Calu3 (cell line): ENCODE measurements around the gene PDZD4. TPM values are rescaled to one million over a fixed set of nuclear protein-coding genes. Genes with fewer than 3 reads are reported as not detected.

ENCODE experiments used
- BruUV-seq: library from RNA; stranded (reverse); fragments of 400-500 nt; replicated peaks from 2 replicates; lab custom pipeline; 2021; lab: Mats Ljungman, UMichigan
- CTCF ChIA-PET: fragments of 300-600 bp; sonication (Branson Sonifier 250); formaldehyde crosslinking; loops from one replicate; lab custom pipeline; 2022; ENCODE audit warnings: antibody characterized with exemption; lab: Charles Lee
- DNase-seq: peaks from one replicate; pipeline ENCODE4 v3.0.0; 2022
- H3K27ac Mint-ChIP-seq: one replicate; pipeline ENCODE4 v1.8.0; 2022; ENCODE audit warnings: mixed read lengths; ENCODE audit not compliant: unreplicated experiment
- H3K27me3 Mint-ChIP-seq: one replicate; pipeline ENCODE4 v1.8.0; 2022; ENCODE audit warnings: mixed read lengths; ENCODE audit not compliant: unreplicated experiment
- H3K36me3 Mint-ChIP-seq: one replicate; pipeline ENCODE4 v1.8.0; 2022; ENCODE audit warnings: mild to moderate bottlenecking, moderate library complexity, mixed read lengths; ENCODE audit not compliant: insufficient read depth, unreplicated experiment
- H3K4me1 Mint-ChIP-seq: one replicate; pipeline ENCODE4 v1.8.0; 2022; ENCODE audit warnings: mild to moderate bottlenecking, low read depth, mixed read lengths; ENCODE audit not compliant: unreplicated experiment
- H3K4me3 Mint-ChIP-seq: one replicate; pipeline ENCODE4 v1.8.0; 2022; ENCODE audit warnings: mild to moderate bottlenecking, low read depth, moderate library complexity, mixed read lengths; ENCODE audit not compliant: unreplicated experiment
- H3K9me3 Mint-ChIP-seq: one replicate; pipeline ENCODE4 v1.8.0; 2022; ENCODE audit warnings: low read depth, mixed read lengths; ENCODE audit not compliant: unreplicated experiment
- CTCF ChIP-seq: fragments of 200-600 bp; IDR thresholded peaks from one replicate; pipeline ENCODE4 v1.8.0; 2022; ENCODE audit warnings: antibody characterized with exemption; ENCODE audit not compliant: unreplicated experiment
- intact Hi-C: fragments of 100-400 bp; cut with micrococcal nuclease; formaldehyde crosslinking; loops from one replicate; pipeline ENCODE4 v1.10.0; 2022; ENCODE audit not compliant: unreplicated experiment
- total RNA-seq: library from RNA; stranded (reverse); gene quantifications from 2 replicates; pipeline ENCODE4 v1.2.3, GENCODE V29; 2022

Gene PDZD4
- total RNA-seq, 1 experiment from 2014 or later = 0.76 TPM

DNA sequence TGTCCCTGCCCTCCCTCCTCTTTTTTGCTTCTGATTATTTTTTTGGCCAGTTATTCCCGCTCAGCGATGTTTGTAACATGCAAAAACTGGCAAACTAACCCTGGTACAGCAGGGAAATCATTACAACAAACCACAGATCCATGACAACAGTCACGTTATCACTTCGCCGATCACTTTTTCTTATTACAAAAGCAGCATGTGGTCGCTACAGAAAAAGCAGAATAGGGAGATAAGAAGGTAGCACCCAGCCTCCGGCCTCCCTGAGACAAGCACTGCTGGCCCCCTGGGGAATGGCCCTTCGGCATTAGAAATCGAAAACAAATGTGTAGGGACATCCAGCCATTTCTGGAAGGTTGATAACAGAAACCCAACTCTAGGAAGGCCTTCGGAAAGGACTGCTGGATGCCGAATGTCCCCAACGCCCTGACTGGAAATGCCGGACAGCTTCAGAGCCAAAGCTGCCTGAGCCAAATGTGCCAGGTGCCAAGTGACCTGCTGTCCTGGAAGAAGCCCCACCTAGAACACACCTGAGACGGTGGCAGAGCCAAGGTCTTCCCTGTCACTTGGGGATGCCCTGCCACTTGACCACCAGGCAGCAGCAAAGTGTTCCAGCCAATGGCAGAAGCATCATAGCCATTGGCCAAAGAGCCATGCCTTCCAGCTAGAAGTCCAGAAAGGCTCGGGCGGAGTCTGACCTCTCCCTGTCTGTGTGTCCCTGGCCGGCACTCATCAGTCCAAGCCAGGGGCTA is 39.1 kb downstream of the PDZD4 start:
- CTCF ChIA-PET = no interaction called here
- DNase-seq = no peak
- no TSS peak for BruUV-seq
- no peak for TF ChIP-seq CTCF
- no peak overlapping the region for H3K27ac Mint-ChIP-seq
- H3K4me1 Mint-ChIP-seq = peaks cover 12% of the 10 kb centered on the region
- H3K9me3 Mint-ChIP-seq = no peaks in the 10 kb centered on the region
- H3K4me3 Mint-ChIP-seq = no peak overlapping the region
- intact Hi-C loops = no loop called here
- peaks cover 44% of the 10 kb centered on the region for H3K36me3 Mint-ChIP-seq
- no peaks in the 10 kb centered on the region for H3K27me3 Mint-ChIP-seq

DNA sequence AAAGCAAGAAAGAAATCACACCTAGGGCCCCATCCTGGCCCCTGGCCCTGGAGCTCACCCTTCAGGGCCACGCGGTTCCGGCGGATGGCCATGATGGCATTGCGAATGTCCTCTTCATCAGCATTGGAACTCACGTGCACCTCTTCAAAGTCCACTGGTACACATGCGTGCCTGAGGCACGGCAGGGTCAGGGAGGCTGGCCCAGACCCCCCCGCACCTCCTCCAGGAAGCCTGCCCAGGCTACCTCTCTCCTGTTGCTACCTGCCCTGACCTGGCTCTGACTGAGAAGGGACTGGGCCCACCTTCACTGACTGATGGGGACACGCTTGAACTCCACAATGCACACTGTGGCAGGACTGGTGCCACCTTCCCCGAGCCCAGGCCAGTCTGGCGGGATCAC is 40.7 kb downstream of the PDZD4 start:
- peaks cover 8% of the 10 kb centered on the region for H3K4me1 Mint-ChIP-seq
- intact Hi-C loops = no loop called here
- no TSS peak for BruUV-seq

DNA sequence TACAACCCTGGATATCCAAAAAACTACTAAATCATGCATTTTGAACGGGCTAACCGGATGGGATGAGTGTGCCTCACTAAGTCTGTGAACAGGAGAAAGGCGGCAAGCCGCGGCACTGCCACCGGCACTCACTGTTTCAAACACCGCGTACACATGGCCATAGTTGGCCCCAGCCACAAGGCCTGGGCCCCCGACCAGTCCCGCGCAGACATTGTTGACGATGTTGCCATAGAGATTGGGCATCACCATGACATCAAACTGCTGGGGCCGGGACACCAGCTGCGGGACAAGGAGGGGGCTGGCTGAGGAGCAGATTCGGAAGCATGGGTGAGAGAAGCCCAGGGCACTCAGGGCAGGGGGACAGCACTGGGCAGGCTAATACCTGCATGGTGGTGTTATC is 43.7 kb downstream of the PDZD4 start:
- no peak for TF ChIP-seq CTCF
- intact Hi-C loops = no loop called here
- Mint-ChIP-seq H3K27me3 (no peaks in the 10 kb centered on the region), H3K4me3 (no peak overlapping the region), H3K4me1 (no peaks in the 10 kb centered on the region), H3K27ac (no peak overlapping the region), H3K9me3 (no peaks in the 10 kb centered on the region), H3K36me3 (peaks cover 13% of the 10 kb centered on the region)
- CTCF ChIA-PET = no interaction called here
- no peak for DNase-seq
- BruUV-seq = no TSS peak

More for the DNA sequence above, 40.7 kb downstream of the PDZD4 start:
- H3K36me3 Mint-ChIP-seq = peaks cover 27% of the 10 kb centered on the region
- H3K27me3 Mint-ChIP-seq = no peaks in the 10 kb centered on the region
- no peak for DNase-seq
- H3K9me3 Mint-ChIP-seq = no peaks in the 10 kb centered on the region
- H3K4me3 Mint-ChIP-seq = no peak overlapping the region
- no peak overlapping the region for H3K27ac Mint-ChIP-seq
- CTCF ChIA-PET = no interaction called here
- no peak for TF ChIP-seq CTCF

GRCh38 chrX:153784325-153784967 is 45.9 kb downstream of the PDZD4 start:
- BruUV-seq = no TSS peak
- H3K9me3 Mint-ChIP-seq = no peaks in the 10 kb centered on the region
- no peak for DNase-seq
- intact Hi-C loops = no loop called here
- H3K27me3 Mint-ChIP-seq = peaks cover 13% of the 10 kb centered on the region
- H3K4me3 Mint-ChIP-seq = no peak overlapping the region
- peaks cover 9% of the 10 kb centered on the region for H3K4me1 Mint-ChIP-seq
- CTCF ChIA-PET = no interaction called here
- TF ChIP-seq CTCF = no peak
- peaks cover 21% of the 10 kb centered on the region for H3K36me3 Mint-ChIP-seq
- no peak overlapping the region for H3K27ac Mint-ChIP-seq
